CD4-positive, alpha-beta T cell (primary cell): ENCODE data around the gene TDRD7. TPM values are rescaled to one million over a fixed set of nuclear protein-coding genes. Genes with fewer than 3 reads are reported as not detected.

ENCODE experiments used
- ATAC-seq: fragments of 200-7000 bp; cut with Tn5 transposase; one replicate; pipeline ENCODE4 v1.10.0; 2022; ENCODE audit warnings: mild to moderate bottlenecking; ENCODE audit not compliant: poor library complexity
- CTCF ChIA-PET: fragments of 350-600 bp; sonication (Branson Sonifier 250); formaldehyde crosslinking; loops from one replicate; lab custom pipeline; 2021; ENCODE audit warnings: antibody characterized with exemption, inconsistent platforms; lab: Charles Lee
- POLR2A ChIA-PET: fragments of 350-600 bp; sonication (Branson Sonifier 250); formaldehyde crosslinking; loops from one replicate; lab custom pipeline; 2021; ENCODE audit warnings: antibody characterized with exemption, inconsistent platforms; lab: Charles Lee
- DNase-seq, 14 experiments: peaks; one replicate each; pipeline ENCODE4 v3.0.0-alpha.2; 2013 to 2020; ENCODE audit warnings: mixed read lengths in 2 of 14
- H3K27ac ChIP-seq, 2 donors: one replicate each; pipeline versions ENCODE4 v1.5.1 to v1.7.0; 2013; ENCODE audit warnings: low read length in 2 of 2, low read depth in 1 of 2, mild to moderate bottlenecking in 1 of 2
- H3K27me3 ChIP-seq, 2 experiments: 1 replicate in 1 of 2; 2 replicates in 1 of 2; pipeline versions ENCODE4 v1.6.1 to v1.7.0; 2013; ENCODE audit warnings: low read length in 2 of 2, control low read depth in 1 of 2, mild to moderate bottlenecking in 1 of 2, moderate library complexity in 1 of 2; ENCODE audit not compliant: insufficient read depth in 2 of 2, control insufficient read depth in 1 of 2
- H3K36me3 ChIP-seq: one replicate; pipeline ENCODE4 v1.6.1; 2013; ENCODE audit warnings: low read length, control low read depth; ENCODE audit not compliant: insufficient read depth
- H3K4me1 ChIP-seq: one replicate; pipeline ENCODE4 v1.6.1; 2013; ENCODE audit warnings: low read length, control low read depth; ENCODE audit not compliant: insufficient read depth
- H3K4me3 ChIP-seq: one replicate; pipeline ENCODE4 v1.5.1; 2013; ENCODE audit warnings: mild to moderate bottlenecking, low read length, moderate library complexity
- H3K9me3 ChIP-seq, 2 experiments: 1 replicate in 1 of 2; 2 replicates in 1 of 2; pipeline versions ENCODE4 v1.6.1 to v1.7.0; 2013; ENCODE audit warnings: low read length in 2 of 2, mild to moderate bottlenecking in 2 of 2, control low read depth in 1 of 2, moderate library complexity in 1 of 2; ENCODE audit not compliant: control insufficient read depth in 1 of 2, insufficient read depth in 1 of 2
- H3K27ac Mint-ChIP-seq: one replicate; pipeline ENCODE4 v1.8.0; 2020; ENCODE audit warnings: mixed read lengths
- H3K27me3 Mint-ChIP-seq: one replicate; pipeline ENCODE4 v1.8.0; 2021; ENCODE audit warnings: mixed read lengths
- H3K36me3 Mint-ChIP-seq: one replicate; pipeline ENCODE4 v1.8.0; 2021; ENCODE audit warnings: low read depth, mixed read lengths
- H3K4me1 Mint-ChIP-seq: one replicate; pipeline ENCODE4 v1.8.0; 2021; ENCODE audit warnings: low read depth, mixed read lengths
- H3K4me3 Mint-ChIP-seq: one replicate; pipeline ENCODE4 v1.8.0; 2020; ENCODE audit warnings: mild to moderate bottlenecking, mixed read lengths
- H3K9me3 Mint-ChIP-seq: one replicate; pipeline ENCODE4 v1.8.0; 2020; ENCODE audit warnings: mixed read lengths
- CTCF ChIP-seq: fragments of 200-600 bp; IDR thresholded peaks from one replicate; pipeline ENCODE4 v1.8.0; 2022; ENCODE audit warnings: antibody characterized with exemption, mild to moderate bottlenecking
- intact Hi-C, 2 experiments: fragments of 100-400 bp; cut with DNase I in 1 of 2; cut with micrococcal nuclease in 1 of 2; formaldehyde crosslinking; loops; one replicate each; pipeline versions ENCODE4 v1.15.1 to v1.9.0; 2023 to 2025; cut with DNase I, micrococcal nuclease
- total RNA-seq, 174 experiments: library from RNA in 2 of 174; stranded (reverse) in 2 of 174; gene quantifications; one replicate each; pipeline ENCODE4 v1.2.3 and lab custom pipeline; 2021 to 2026

Gene TDRD7
- total RNA-seq, 2 experiments from 2014 or later, result 3.3 to 3.6 TPM

GRCh38 chr9:97468658-97469448 lies 57.0 kb downstream of the TDRD7 start:
- no peak for TF ChIP-seq CTCF
- H3K4me3 ChIP-seq, result no peak overlapping the region
- Mint-ChIP-seq H3K9me3 (no peaks in the 10 kb centered on the region), H3K4me1 (no peaks in the 10 kb centered on the region), H3K27ac (no peak overlapping the region), H3K36me3 (peaks cover 79% of the 10 kb centered on the region), H3K4me3 (no peak overlapping the region), H3K27me3 (no peaks in the 10 kb centered on the region)
- intact Hi-C loops, result loop anchor here (1.0 to 5.0 kb wide), 4 partner anchors 129 to 148 kb away; no protein-coding TSS in a partner anchor
- no peaks in the 10 kb centered on the region for H3K9me3 ChIP-seq
- H3K27ac ChIP-seq, result no peak overlapping the region
- CTCF ChIA-PET, result interaction anchor here (1.0 to 1.5 kb wide), 3 partner anchors 10 to 147 kb away, joined by 3 to 5 read pairs (median 4); no protein-coding TSS in a partner anchor
- DNase-seq, result peak in 10 of 14 experiments; percentile 2 to 55 (median 8)
- no peaks in the 10 kb centered on the region for H3K4me1 ChIP-seq
- POLR2A ChIA-PET, result no interaction called here
- H3K36me3 ChIP-seq, result peaks cover 31% of the 10 kb centered on the region
- no peaks in the 10 kb centered on the region for H3K27me3 ChIP-seq
- ATAC-seq, result peak; percentile 32

- Mint-ChIP-seq H3K9me3 (no peaks in the 10 kb centered on the region), H3K36me3 (peaks cover 82% of the 10 kb centered on the region), H3K27me3 (no peaks in the 10 kb centered on the region), H3K27ac (no peak overlapping the region), H3K4me3 (no peak overlapping the region), H3K4me1 (no peaks in the 10 kb centered on the region)
- Histone ChIP-seq H3K4me3 (no peak overlapping the region), H3K27ac (no peak overlapping the region), H3K9me3 (no peaks in the 10 kb centered on the region), H3K36me3 (peaks cover 35% of the 10 kb centered on the region), H3K27me3 (no peaks in the 10 kb centered on the region), H3K4me1 (no peaks in the 10 kb centered on the region)
- intact Hi-C loops, result no loop called here
- POLR2A ChIA-PET, result no interaction called here
- TF ChIP-seq CTCF, result no peak
- DNase-seq (no peak), ATAC-seq (no peak)
- CTCF ChIA-PET, result interaction anchor here (1.5 kb wide), 1 partner anchor 11 kb away, joined by 4 read pairs; no protein-coding TSS in a partner anchor
These were observed 58.2 kb downstream of the TDRD7 start for GRCh38 chr9:97470076-97470475.

GRCh38 chr9:97473717-97474116 lies 61.8 kb downstream of the TDRD7 start:
- intact Hi-C loops, result no loop called here
- no peak overlapping the region for H3K27ac Mint-ChIP-seq

More at GRCh38 chr9:97473717-97474116, 61.8 kb downstream of the TDRD7 start:
- DNase-seq (no peak), ATAC-seq (no peak)
- H3K36me3 ChIP-seq, result peaks cover 25% of the 10 kb centered on the region
- Mint-ChIP-seq H3K36me3 (peaks cover 70% of the 10 kb centered on the region), H3K4me1 (no peaks in the 10 kb centered on the region), H3K27me3 (no peaks in the 10 kb centered on the region), H3K4me3 (no peak overlapping the region), H3K9me3 (no peaks in the 10 kb centered on the region)
- ChIA-PET POLR2A (no interaction called here), CTCF (interaction anchor here (1.1 to 1.6 kb wide), 2 partner anchors 12 to 125 kb away, joined by 3 read pairs; no protein-coding TSS in a partner anchor)
- H3K27ac ChIP-seq, result no peak overlapping the region
- no peak overlapping the region for H3K4me3 ChIP-seq
- TF ChIP-seq CTCF, result no peak
- H3K27me3 ChIP-seq, result no peaks in the 10 kb centered on the region
- no peaks in the 10 kb centered on the region for H3K9me3 ChIP-seq
- H3K4me1 ChIP-seq, result no peaks in the 10 kb centered on the region
